AG04449 (cell line): ENCODE results near the gene NOPCHAP1.
A peak's percentile ranks its signal among the peaks of the same experiment; 100 is the strongest.

Experiments
- CTCF ChIA-PET: fragments of 350-600 bp; formaldehyde crosslinking; extraction: SDS; loops from one replicate; lab custom pipeline; 2021; ENCODE audit warnings: antibody characterized with exemption; lab: Yijun Ruan, JAX
- POLR2A ChIA-PET: fragments of 400-600, 350-600 bp; formaldehyde crosslinking; extraction: SDS; loops from one replicate; lab custom pipeline; 2020; ENCODE audit warnings: antibody characterized with exemption, inconsistent platforms; lab: Yijun Ruan, JAX
- DNase-seq: peaks from one replicate; pipeline ENCODE4 v3.0.0-alpha.2; 2010; ENCODE audit warnings: low read depth, low spot score
- H3K4me3 ChIP-seq: 2 replicates; pipeline ENCODE4 v1.5.1; 2011; ENCODE audit warnings: low read depth, mild to moderate bottlenecking, control low read depth, low read length
- CTCF ChIP-seq: IDR thresholded peaks from one replicate; pipeline ENCODE4 v1.5.1; 2011; ENCODE audit warnings: mild to moderate bottlenecking, moderate library complexity, low read length, control low read depth, inconsistent platforms; ENCODE audit not compliant: insufficient read depth; ENCODE audit errors: missing control alignments

NOPCHAP1 gene

GRCh38 chr12:105020241-105020962 is 34.3 kb downstream of the NOPCHAP1 start:
- no peak overlapping the region for H3K4me3 ChIP-seq
- DNase-seq: no peak
- TF ChIP-seq CTCF: no peak
- CTCF ChIA-PET: interaction anchor here (1.1 kb wide), 1 partner anchor 638 kb away, joined by 5 read pairs; no protein-coding TSS in a partner anchor
- POLR2A ChIA-PET: no interaction called here

- ChIA-PET POLR2A (no interaction called here), CTCF (interaction anchor here (1.3 to 2.1 kb wide), 5 partner anchors 8 to 643 kb away, joined by 3 to 12 read pairs (median 4); no protein-coding TSS in a partner anchor)
- H3K4me3 ChIP-seq: no peak overlapping the region
- no peak for DNase-seq
- TF ChIP-seq CTCF: no peak
These were observed 38.8 kb downstream of the NOPCHAP1 start for GRCh38 chr12:105024928-105025327.

- no peak for TF ChIP-seq CTCF
- DNase-seq: peak; percentile 36
- no peak overlapping the region for H3K4me3 ChIP-seq
- POLR2A ChIA-PET: interaction anchor here (0.6 kb wide), 1 partner anchor 1071 kb away, joined by 3 read pairs; no protein-coding TSS in a partner anchor
- CTCF ChIA-PET: interaction anchor here (1.4 to 2.1 kb wide), 3 partner anchors 27 to 644 kb away, joined by 3 to 12 read pairs (median 4); no protein-coding TSS in a partner anchor
These were observed 39.8 kb downstream of the NOPCHAP1 start for GRCh38 chr12:105025890-105026289.

GRCh38 chr12:105026411-105026810 is 40.3 kb downstream of the NOPCHAP1 start:
- ChIA-PET CTCF (interaction anchor here (1.4 to 2.1 kb wide), 3 partner anchors 27 to 644 kb away, joined by 3 to 12 read pairs (median 4); no protein-coding TSS in a partner anchor), POLR2A (interaction anchor here (0.6 kb wide), 1 partner anchor 1071 kb away, joined by 3 read pairs; no protein-coding TSS in a partner anchor)
- TF ChIP-seq CTCF: no peak
- no peak for DNase-seq
- H3K4me3 ChIP-seq: no peak overlapping the region

- POLR2A ChIA-PET: no interaction called here
- CTCF ChIA-PET: interaction anchor here (1.0 to 3.8 kb wide), 3 partner anchors 12 to 829 kb away, joined by 3 to 28 read pairs (median 4); no protein-coding TSS in a partner anchor
- TF ChIP-seq CTCF: no peak
- no peak for DNase-seq
- no peak overlapping the region for H3K4me3 ChIP-seq
These were observed 45.0 kb downstream of the NOPCHAP1 start for GRCh38 chr12:105030820-105031807.
